HG03520 (cell line): ENCODE data around the gene UNC45A.

Source experiments
- ATAC-seq: cut with Tn5 transposase; IDR thresholded peaks from one replicate; pipeline ENCODE4 v1.9.1; 2021; ENCODE audit warnings: mild to moderate bottlenecking, moderate library complexity; ENCODE audit not compliant: unreplicated experiment

The UNC45A gene

DNA sequence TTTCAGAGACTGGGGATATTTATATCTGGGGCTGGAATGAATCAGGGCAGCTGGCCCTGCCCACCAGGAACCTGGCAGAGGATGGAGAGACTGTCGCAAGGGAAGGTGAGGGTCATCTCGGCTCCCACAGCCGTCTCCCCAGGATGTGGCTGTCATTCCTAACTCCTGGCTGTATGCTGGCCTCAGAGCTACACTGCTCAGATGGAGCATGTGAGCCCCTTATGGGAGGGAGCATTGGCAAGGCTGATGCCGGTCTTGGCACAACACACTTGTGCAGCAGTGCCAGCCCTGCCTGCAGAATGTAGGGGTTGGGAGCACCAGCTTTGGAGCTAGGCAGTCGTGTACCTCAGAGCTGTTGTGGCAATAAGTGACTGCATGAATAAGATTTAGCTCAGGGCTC lies 24.8 kb downstream of the UNC45A start:
- no peak for ATAC-seq

DNA sequence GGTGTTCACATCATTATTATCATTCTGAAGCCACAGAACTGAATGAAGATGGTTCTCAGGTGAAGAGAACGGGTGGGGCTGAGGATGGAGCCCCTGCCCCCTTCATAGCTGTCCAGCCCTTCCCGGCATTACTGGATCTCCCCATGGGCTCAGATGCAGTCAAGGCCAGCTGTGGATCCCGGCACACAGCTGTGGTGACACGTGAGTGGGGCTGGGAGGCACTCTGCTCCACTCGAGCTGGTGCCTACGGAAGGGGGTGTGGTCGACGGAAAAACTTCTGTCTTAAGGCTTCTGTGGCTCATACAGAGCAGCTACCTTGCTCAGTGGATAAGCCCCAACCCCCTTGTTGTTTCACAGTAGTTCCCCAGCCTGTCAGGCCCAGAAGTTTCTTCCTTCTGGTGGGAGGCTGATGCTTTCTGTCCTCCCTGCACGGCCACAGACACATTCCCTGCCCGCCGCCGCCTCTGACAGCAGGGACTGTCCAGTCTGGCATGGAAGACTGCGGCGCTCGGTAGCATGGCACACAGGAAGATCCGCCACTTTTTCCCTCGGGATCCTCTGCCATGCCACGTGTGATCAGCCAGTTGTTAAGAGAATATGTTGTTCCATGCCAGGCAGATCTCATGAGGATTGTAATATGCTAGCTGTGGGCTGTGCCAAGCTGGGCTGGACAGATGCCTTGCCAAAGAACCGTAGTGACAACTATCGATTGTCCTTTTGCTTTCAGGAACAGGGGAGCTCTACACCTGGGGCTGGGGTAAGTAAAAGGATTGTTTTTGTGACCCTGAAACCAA lies 25.4 kb downstream of the UNC45A start:
- no peak for ATAC-seq

DNA sequence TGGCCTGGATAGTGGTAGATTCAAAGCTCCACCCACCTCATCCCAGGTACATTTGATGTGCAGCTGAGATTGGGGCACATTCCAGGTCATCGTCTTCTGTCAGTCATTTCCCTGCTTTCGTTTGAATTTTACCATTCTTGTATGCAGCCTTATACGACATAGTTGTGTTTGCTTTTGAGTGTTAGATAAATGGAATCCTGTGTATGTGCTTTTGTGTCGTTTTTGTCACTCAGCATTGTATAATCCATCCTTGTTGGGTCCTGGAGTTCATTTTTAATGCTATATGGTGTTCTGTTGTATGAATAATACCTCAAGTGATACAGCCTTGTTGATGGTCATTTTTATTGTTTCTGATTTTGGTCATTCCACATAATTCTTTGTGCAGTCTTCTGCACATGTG lies 26.9 kb downstream of the UNC45A start:
- no peak for ATAC-seq

DNA sequence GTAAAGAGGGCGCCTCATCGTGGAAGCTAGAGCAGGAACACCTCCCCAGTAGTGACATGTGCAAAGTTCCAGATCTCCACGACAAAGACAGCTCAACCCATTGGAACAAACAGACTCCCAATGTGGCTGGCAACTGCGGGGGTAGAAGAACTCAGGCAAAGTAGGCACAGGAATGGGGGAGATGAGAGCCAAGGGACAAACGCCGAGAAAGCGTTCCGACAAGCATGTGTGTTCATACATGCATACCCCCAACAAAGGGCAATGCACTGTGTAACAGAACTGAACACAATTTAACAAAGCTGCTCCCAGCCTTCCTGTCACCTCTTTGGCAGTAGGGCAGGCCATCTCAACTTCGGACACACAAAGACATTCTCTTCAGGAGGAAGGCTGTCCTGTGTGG lies 31.2 kb downstream of the UNC45A start:
- ATAC-seq, result no peak

DNA sequence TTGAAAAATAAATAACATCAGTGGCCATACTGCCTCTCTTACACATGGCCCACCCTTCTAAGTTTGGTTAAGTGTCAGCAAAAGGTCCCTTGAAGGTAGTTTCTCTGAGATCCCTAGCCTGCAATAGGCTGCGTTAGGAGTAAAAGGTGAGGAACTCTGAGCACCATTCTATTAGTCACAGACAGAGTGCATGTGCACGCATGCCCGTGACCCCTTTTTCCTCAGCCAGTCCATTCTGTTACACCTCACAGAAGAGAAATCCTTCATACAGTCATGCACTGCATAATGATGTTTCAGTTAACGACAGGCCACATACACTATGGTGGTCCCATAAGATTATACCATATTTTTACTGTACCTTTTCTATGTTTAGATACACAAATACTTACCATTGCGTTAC lies 32.1 kb downstream of the UNC45A start:
- ATAC-seq, result no peak

DNA sequence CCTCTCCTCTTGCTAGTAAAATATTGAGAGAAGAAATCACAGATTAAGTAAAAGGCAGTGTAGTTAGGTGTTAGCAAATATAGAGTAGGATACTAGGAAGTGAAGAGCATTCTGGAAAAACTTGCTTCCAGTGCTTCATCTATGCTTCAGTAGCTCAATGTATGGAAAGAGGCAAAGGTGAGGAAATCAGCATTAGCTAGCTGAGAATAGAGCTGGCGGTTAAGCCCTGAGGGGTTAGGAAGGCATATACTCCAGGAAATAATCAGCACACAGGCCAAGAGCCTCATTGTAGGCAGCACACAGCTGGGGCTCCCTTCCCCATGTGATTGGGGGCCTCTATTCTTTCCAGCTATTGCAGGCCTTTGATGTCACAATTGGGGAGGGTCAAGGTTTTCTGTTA lies 33.3 kb downstream of the UNC45A start:
- no peak for ATAC-seq

DNA sequence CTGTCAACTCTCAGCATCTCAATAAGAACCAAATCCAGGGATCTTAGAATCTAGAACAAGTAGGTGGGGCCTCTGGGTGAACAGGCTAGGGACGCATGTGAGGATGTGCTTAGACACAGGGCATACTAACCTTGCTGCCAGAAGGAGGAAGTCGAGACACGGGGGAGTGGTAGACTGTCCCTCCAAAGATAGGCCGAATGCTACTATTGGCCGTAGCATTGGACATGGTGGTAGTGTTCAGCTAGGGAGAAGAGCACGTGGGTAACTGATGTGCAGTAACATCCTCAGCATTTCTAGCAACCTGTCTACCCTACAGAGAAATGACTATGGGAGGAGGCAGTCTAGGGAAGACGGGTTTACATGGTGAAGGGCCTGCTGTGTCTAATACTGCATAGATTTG lies 35.2 kb downstream of the UNC45A start:
- ATAC-seq, result no peak

DNA sequence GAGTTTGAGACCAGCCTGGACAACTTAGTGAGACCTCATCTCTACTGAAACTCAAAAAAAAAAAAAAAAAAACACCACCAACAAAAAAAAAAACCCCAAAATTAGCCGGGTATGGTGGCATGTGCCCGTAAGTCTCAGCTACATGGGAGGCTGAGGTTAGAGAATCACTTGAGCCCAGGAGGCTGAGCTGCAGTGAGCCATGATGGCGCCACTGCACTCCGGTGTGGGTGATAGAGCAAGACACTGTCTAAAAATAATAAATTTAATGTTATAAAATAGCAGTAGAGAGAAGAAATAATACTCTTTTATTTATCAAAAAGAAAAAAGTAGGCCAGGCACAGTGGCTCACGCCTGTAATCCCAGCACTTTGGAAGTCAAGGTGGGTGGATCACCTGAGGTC lies 37.0 kb downstream of the UNC45A start:
- ATAC-seq, result no peak

DNA sequence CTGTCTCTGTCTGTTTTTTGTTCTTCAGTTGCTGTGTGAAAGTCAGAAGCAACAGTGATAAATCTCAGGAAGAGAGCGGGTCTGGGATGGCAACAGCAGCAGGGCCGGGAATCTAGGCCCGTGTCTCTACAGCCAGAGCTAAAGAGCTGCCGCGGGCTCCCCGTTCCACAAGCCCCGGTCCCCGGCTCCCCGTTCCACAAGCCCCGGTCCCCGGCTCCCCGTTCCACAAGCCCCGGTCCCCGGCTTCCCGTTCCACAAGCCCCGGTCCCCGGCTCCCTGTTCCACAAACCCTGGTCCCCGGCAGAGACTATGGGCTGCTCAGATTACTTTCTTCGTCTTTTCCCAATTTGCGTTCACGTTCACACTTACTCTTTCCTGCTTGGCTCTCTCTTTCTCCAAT lies 39.1 kb downstream of the UNC45A start:
- no peak for ATAC-seq

DNA sequence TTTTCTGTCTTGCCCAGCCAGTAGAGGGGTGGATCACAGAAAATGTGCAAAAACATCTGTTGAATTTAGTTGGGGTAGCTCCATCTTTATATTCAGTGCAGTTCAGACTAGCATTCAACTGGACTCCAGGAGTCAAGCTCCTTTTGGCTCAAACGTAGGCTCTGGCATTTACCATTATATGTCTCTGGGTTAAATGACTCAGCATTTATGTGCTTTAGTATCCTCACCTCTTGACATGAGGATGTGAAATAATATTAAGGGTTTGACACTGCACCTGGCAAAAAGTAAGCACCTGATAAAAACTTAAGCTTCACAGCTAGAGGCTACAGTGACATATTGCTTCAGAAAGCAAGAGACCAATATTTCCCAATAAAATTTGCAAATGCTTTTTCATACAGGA lies 44.5 kb downstream of the UNC45A start:
- no peak for ATAC-seq

DNA sequence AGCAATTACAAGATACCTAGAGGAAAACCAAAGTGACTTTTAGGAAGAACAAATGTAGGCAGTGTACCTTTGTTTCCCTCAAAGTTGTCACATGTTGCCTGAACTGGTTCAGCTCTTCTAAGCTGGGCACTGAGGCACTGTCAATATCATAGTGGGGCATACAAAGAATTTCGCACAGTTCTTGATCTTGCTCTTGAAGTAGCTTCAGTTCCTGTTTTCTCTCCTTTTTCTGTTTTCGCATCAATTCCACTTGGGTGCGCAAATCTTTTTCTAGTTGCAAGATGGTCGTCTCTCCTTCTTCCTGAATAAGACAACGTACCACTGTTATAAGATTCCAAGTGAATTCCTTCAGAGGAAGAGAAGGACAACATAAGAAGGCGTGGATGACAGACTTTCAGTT lies 46.6 kb downstream of the UNC45A start:
- peak; percentile 67 for ATAC-seq

DNA sequence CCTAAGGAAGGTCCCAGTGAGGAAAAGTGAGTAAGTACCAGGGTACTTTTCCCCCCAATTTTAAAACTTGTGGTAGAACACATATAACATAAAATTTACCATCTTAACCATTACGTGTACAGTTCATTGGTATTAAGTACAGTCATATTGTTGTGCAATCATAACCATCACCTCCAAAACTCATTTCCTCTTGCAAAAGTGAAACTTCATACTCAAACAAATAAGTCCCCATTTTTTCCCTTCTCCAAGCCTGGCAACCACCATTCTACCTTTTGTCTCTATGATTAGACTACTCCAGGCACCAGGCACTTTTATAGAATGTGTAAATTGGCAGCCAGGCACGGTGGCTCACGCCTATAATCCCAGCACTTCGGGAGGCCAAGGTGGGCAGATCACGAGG lies 47.0 kb downstream of the UNC45A start:
- peak; percentile 52 for ATAC-seq

DNA sequence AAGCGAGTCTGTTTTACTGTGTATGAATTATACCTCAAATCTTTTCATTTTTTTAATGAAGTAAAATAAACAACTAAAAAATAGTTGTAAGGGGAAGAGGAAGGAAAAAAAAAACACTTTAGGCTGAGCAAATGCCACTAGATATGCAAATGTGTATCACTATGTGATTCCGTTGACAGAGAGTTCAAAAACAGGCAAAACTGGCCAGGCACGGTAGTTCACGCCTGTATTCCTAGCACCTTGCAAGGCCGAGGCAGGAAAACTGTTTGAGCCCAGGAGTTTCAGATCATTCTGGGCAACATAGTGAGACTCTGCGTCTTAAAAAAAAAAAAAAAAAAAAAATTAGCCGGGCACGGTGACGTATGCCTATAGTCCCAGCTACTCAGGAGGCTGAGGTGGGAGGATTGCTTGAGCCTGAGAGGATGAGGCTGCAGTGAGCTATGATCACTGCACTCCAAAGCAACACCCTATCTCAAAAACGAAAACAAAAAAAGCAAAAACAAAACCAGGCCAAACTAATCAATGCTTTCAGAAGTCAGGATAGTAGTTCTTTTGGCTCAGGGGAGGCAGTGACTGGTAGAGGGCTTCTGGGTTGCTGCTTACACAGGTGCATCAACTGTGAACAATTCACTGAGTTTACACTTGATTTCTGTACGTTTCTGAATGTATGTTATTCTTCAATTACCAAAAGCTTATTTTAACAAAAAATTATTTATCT lies 51.9 kb downstream of the UNC45A start:
- peak; percentile 54 for ATAC-seq

DNA sequence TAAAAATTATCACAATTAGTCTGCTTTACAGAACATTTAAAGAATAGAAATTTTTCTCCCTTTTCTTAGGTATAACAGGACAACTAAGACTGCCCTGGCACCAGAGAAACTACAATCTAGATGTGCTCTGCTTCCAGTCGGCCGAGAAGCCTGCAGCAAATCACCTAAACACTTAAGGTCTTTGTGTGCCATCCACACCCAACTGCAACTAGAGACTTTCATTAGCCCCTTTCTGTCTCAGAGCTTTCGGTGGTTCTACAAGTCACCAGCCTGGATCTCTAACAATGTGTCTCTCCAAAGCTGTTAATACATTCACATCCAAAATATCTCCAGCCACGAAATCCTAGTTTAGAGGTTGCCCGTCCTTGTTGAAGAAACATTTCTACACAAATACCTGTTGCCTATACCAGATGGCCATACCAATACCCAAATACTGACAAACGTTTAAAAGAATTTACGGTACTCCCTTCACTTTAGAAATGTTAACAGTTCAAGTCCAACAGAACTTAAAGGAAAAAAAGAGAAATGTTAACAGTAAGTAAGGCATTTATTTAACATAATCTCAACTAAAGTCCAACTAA lies 52.6 kb downstream of the UNC45A start:
- no peak for ATAC-seq

DNA sequence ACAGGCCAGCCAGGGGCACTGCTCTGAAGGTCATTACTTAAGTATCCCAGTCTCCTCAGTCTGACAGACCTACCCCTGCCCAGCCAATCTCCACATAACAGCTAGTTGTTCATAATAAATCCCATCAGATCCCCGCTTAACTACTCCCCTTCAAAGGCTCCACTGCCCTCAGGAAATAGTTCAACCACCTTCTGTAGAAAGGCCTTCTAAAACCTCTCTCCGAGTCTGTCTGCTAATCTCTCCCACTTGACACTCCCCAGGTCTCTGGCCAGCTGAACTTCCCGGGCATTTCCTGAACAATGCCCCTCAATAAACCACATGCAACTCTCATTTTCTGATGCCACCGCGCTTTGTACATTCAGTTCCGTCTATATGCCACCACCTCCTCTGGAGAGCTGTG lies 53.2 kb downstream of the UNC45A start:
- no peak for ATAC-seq

DNA sequence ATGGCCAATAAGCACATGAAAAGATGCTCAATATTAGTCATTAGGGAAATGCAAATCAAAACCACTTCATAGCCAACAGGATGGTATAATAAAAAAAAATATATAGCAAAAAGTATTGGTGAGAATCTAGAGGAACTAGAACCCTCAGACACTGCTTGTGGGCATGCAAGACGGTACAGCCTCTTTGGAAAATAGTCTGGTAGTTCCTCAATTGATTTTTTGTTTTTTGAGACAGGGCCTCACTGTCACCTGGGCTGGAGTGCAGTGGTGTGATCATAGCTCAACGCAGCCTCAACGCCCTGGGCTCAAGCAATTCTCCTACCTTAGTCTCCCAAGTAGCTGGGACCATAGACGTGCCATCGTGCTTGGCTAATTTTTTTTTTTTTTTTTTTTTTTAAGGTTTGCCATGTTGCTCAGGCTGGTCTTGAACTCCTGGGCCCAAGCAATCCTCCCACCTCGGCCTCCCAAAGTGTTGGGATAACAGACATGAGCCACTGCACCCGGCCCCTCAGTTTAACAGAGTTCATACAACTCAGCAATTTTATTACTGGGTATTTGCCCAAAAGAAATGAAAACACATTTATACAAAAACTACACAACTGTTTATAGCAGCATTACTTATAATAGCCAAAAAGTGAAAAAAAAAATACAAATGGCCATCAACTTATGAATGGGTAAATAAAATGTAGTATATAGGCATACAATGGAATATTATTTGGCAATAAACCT lies 54.1 kb downstream of the UNC45A start:
- ATAC-seq, result no peak

DNA sequence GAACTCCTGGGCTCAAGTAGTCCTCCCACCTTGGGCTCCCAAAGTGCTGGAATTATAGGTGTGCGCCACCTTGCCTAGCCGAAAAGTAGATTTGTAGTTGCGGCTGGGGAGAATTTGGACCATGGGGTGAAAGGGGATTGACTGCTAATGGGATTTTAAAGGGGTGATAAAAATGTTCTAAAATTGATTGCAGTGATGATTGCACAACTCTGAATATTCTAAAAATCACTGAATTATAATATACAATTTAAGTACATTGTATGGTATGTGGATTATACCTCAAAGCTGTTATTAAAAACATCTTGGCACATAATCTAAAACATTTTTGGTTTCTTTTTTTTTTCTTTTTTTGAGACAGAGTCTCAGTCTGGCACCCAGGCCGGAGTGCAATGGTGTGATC lies 55.4 kb downstream of the UNC45A start:
- no peak for ATAC-seq

DNA sequence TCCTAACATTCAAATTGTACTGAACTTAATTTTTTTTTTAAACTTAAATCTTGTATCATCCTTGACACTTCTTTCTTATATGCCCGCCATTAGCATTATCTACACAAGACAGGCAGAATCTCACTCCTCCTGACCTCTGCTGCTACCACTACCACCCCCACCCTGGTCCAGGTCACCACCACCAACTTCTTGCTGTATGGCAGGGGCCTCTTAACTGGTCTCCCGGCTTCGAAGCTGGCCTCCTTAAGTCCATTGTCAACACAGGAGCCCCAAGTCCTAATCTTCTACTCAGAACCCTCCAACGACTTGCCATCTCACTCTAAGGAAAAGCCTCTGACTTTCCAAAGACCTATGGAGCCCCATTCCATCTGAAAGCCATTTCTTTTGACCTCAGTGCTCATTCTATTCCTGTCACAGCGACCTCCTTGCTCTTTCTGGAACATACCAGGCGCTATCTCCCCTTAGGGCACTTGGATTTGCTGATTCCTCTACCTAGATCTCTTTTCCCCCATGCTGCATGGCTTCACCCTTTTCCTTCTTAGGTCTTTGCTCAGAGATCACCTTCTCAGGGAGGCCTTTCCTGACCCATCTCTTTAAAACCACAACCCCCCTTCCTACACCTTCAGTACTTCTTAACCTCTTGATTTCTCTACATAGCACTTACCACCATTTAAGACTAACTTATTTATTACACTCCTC lies 56.7 kb downstream of the UNC45A start:
- ATAC-seq, result no peak

DNA sequence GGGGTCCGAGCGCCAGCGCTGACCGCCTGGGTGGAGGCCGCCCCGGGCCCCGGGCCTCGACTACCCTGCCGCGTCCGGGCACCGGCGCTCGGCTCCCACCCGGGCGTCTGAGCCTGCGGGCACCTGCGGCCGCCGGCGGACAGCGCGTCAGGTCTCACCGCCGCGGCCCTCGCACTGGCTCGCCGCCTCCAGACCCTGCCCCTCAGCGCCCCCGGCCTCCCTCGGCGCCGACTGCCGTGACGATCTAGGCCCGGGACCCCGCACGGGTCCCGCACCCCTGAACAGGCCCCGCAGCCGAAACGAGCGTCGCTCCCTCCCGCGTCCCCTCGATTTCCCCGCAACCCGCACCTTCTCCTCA lies 59.0 kb downstream of the UNC45A start:
- ATAC-seq, result peak; percentile 2

DNA sequence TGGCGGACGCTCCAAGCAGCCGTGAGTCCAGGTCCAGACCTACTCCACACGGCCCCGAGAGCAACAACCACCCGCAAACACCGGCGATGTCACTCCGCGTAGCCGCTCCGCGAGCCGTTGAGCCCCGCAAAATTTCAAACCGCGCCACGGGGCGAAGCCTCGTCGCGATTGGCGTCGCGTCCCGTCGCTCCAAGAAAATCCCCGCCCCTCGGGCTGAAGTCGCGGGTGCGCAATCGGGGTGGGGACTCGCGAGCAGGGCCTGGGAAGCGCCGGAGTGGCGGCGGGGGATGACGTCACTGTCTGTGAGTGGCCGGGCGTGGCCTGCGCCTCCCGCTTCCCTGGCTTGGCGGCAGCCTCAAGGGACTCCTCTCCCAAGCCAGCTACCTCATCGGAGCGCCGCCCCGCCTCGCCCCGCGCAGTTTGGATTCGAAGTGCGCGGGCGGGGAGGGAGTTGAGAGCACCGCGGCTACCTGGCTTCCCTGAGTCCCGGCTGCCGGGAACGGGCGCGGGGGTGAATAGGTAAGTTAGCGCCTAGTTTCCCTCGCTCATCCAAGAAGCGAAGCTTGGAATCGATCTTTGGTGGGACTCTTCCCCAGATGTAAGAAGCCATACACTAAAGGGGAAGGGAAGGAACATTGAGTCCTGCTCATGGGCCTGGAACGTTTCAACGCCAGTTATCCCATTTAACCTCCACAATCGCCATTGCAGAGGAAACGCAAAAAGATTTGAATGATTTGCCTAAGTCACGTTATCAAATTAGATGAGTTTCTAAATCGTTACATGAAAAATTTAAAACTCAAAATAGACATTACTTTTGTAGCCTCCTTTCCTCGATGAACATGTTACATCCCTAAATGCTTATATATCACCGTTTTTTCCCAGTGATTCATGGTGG lies 59.6 kb downstream of the UNC45A start, which contains the start of gene PRC1:
TSS of gene PRC1 (minus strand) at position 119 of the 895 bp plus-strand sequence. CDS start at position 1, 118 bp downstream.
- peak; percentile 91 for ATAC-seq
